PC-3 (cell line): ENCODE data around the gene SLC45A2. TPM values are rescaled to one million over a fixed set of nuclear protein-coding genes. Genes with fewer than 3 reads are reported as not detected.
"Not testable (repeated sequence)": the region's sequence is repeated elsewhere in the genome, so short reads cannot be mapped to it uniquely, and the experiment has no call there.

ENCODE experiments used
- ATAC-seq: fragments of 200-7000 bp; cut with Tn5 transposase; 2 replicates; pipeline ENCODE4 v1.9.1; 2020; ENCODE audit warnings: mild to moderate bottlenecking, moderate library complexity
- BruUV-seq: library from RNA; stranded (reverse); fragments of 400-500 nt; replicated peaks from 2 replicates; lab custom pipeline; 2021; lab: Mats Ljungman, UMichigan
- CTCF ChIA-PET: fragments of 300-600 bp; sonication (Branson Sonifier 250); formaldehyde crosslinking; loops from one replicate; lab custom pipeline; 2022; ENCODE audit warnings: antibody characterized with exemption; lab: Charles Lee
- POLR2A ChIA-PET: fragments of 300-600 bp; sonication (Branson Sonifier 250); formaldehyde crosslinking; loops from one replicate; lab custom pipeline; 2022; ENCODE audit warnings: antibody characterized with exemption; ENCODE audit not compliant: unreplicated experiment; lab: Charles Lee
- DNase-seq: peaks from one replicate; pipeline ENCODE4 v3.0.0-alpha.2; 2015
- H2AFZ ChIP-seq: fragments of 300-600 bp; sonication (generic); 2 replicates; pipeline ENCODE4 v1.6.0; 2016; ENCODE audit warnings: antibody characterized with exemption, low read length
- H3F3A ChIP-seq: fragments of 300-600 bp; sonication (generic); one replicate; pipeline ENCODE4 v1.6.0; 2017; ENCODE audit warnings: antibody characterized with exemption, low read length, control low read depth, mild to moderate bottlenecking; ENCODE audit not compliant: unreplicated experiment
- H3K27ac ChIP-seq: fragments of 300-600 bp; sonication (generic); 2 replicates; pipeline ENCODE4 v1.5.1; 2016; ENCODE audit warnings: mild to moderate bottlenecking, low read length
- H3K27me3 ChIP-seq: fragments of 300-600 bp; sonication (generic); 2 replicates; pipeline ENCODE4 v1.6.1; 2016; ENCODE audit warnings: low read length, mixed read lengths
- H3K36me3 ChIP-seq: fragments of 300-600 bp; sonication (generic); 2 replicates; pipeline ENCODE4 v1.6.1; 2016; ENCODE audit warnings: low read depth, mixed run types, low read length, mixed read lengths
- H3K4me1 ChIP-seq: fragments of 300-600 bp; sonication (generic); 2 replicates; pipeline ENCODE4 v1.5.1; 2016; ENCODE audit warnings: low read length; ENCODE audit not compliant: insufficient read depth
- H3K4me2 ChIP-seq: fragments of 300-600 bp; sonication (generic); 2 replicates; pipeline ENCODE4 v1.6.0; 2016; ENCODE audit warnings: low read length
- H3K4me3 ChIP-seq: fragments of 300-600 bp; sonication (generic); 2 replicates; pipeline ENCODE4 v1.5.1; 2016; ENCODE audit warnings: mild to moderate bottlenecking, low read length, mixed read lengths
- H3K79me2 ChIP-seq: fragments of 300-600 bp; sonication (generic); 2 replicates; pipeline ENCODE4 v1.6.1; 2017; ENCODE audit warnings: low read length, mixed read lengths
- H3K9ac ChIP-seq: fragments of 300-600 bp; sonication (generic); 2 replicates; pipeline ENCODE4 v1.6.0; 2016; ENCODE audit warnings: mild to moderate bottlenecking, low read length
- H3K9me2 ChIP-seq: fragments of 300-600 bp; sonication (generic); replicated peaks from 2 replicates; pipeline ENCODE4 v1.6.1; 2016; ENCODE audit warnings: mixed run types, low read length, mixed read lengths
- H3K9me3 ChIP-seq: fragments of 300-600 bp; sonication (generic); 2 replicates; pipeline ENCODE4 v1.6.1; 2016; ENCODE audit warnings: low read length, mixed read lengths
- H4K20me1 ChIP-seq: fragments of 300-600 bp; sonication (generic); 2 replicates; pipeline ENCODE4 v1.6.1; 2016; ENCODE audit warnings: low read length, mixed read lengths
- EZH2 ChIP-seq: fragments of 300-600 bp; sonication (generic); IDR thresholded peaks from one replicate; pipeline ENCODE4 v1.6.1; 2017; ENCODE audit warnings: antibody characterized with exemption, mild to moderate bottlenecking, low read length; ENCODE audit not compliant: unreplicated experiment
- EZH2phosphoT487 ChIP-seq: fragments of 300-600 bp; sonication (generic); IDR thresholded peaks from 2 replicates; pipeline ENCODE4 v1.6.1; 2018; ENCODE audit warnings: mild to moderate bottlenecking, antibody characterized with exemption, low read length, borderline replicate concordance
- intact Hi-C: fragments of 100-400 bp; cut with micrococcal nuclease; formaldehyde crosslinking; loops from 2 replicates; pipeline ENCODE4 v1.9.0; 2023
- total RNA-seq: library from RNA; depleted of rRNA; stranded (reverse); fragments of >200 nt; gene quantifications from 2 replicates; pipeline ENCODE4 v1.2.3, GENCODE V29; 2014
- TF ChIP-seq, protein P1 (sequence below): fragments of 300-600 bp; sonication (generic); conservative IDR thresholded peaks from 2 replicates; pipeline ENCODE4 v1.5.1; 2017; ENCODE audit warnings: antibody characterized with exemption, low read depth, mild to moderate bottlenecking, low read length

SLC45A2 gene
- total RNA-seq, 1 experiment from 2014 or later: not detected

DNA sequence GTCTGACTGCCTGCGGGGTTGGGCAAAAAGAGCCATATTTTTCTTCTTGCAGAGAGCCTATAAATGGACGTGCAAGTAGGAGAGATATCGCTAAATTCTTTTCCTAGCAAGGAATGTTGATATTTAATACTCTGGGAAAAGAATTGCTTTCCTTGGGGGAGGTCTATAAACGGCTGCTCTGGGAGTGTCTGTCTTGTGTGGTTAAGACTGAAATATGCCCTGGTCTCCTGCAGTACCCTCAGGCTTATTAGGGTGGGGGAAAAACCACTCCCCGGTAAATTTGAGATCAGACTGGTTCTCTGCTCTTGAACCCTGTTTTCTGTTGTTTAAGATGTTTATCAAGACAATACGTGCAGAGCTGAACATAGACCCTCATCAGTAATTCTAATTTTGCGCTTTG, 78.2 kb downstream of the SLC45A2 start:
- H3K27me3 ChIP-seq, H3K4me3 ChIP-seq, H3K4me1 ChIP-seq, intact Hi-C loops, H4K20me1 ChIP-seq, H3K9me2 ChIP-seq, H3F3A ChIP-seq, H3K79me2 ChIP-seq, ATAC-seq, DNase-seq, H3K9ac ChIP-seq, H3K36me3 ChIP-seq, H3K4me2 ChIP-seq, CTCF ChIA-PET, H3K27ac ChIP-seq, H2AFZ ChIP-seq, BruUV-seq, POLR2A ChIA-PET: not testable (repeated sequence)
- H3K9me3 ChIP-seq: peaks cover 20% of the 10 kb centered on the region

DNA sequence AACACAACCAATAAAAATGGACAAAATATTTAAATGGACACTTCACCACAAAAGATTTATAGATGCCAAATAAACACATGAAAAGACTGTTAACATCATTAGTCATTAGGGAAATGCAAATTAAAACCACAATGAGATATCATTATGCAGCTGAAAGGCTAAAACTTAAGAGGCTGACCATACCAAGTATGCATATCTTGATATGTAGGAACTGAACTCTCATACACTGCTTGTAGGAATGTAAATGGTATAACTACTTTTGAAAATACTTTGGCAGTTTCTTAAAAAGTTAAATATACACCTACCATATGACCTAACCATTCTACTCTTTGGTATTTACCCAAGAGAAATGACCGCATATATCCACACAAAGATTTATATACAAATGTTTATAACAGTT, 79.1 kb downstream of the SLC45A2 start:
- Histone ChIP-seq H3K27me3 (no peaks in the 10 kb centered on the region), H3K9ac (no peak overlapping the region), H3K4me1 (peaks cover 5% of the 10 kb centered on the region; the same call in 1 of the 2 replicates), H3K27ac (no peak overlapping the region), H3F3A (no peaks in the 10 kb centered on the region), H3K79me2 (no peaks in the 10 kb centered on the region), H4K20me1 (no peaks in the 10 kb centered on the region), H2AFZ (no peak overlapping the region), H3K36me3 (0 out of 2 replicates have a peak, but pooled peaks cover 3% of the 10 kb centered on the region), H3K4me2 (no peak overlapping the region), H3K4me3 (no peak overlapping the region), H3K9me2 (no peaks in the 10 kb centered on the region), H3K9me3 (peaks cover 20% of the 10 kb centered on the region)
- ChIA-PET POLR2A (no interaction called here), CTCF (no interaction called here)
- intact Hi-C loops: no loop called here
- BruUV-seq: no TSS peak
- ATAC-seq (no peak), DNase-seq (no peak)
- no peak for TF ChIP-seq EZH2phosphoT487

GRCh38 chr5:33903118-33903517, 81.4 kb downstream of the SLC45A2 start:
- Histone ChIP-seq H3K9ac (no peak overlapping the region), H3K9me3 (peaks cover 20% of the 10 kb centered on the region), H3K4me2 (no peak overlapping the region), H3K79me2 (no peaks in the 10 kb centered on the region), H3K9me2 (no peaks in the 10 kb centered on the region), H3F3A (no peaks in the 10 kb centered on the region), H3K4me3 (no peak overlapping the region), H3K27me3 (no peaks in the 10 kb centered on the region), H3K4me1 (peaks cover 5% of the 10 kb centered on the region; the same call in 1 of the 2 replicates), H2AFZ (no peak overlapping the region), H3K27ac (no peak overlapping the region), H3K36me3 (0 out of 2 replicates have a peak, but pooled peaks cover 3% of the 10 kb centered on the region), H4K20me1 (no peaks in the 10 kb centered on the region)
- ATAC-seq: peak; percentile 61; the same call in 1 of the 2 replicates
- TF ChIP-seq, protein P1, sequence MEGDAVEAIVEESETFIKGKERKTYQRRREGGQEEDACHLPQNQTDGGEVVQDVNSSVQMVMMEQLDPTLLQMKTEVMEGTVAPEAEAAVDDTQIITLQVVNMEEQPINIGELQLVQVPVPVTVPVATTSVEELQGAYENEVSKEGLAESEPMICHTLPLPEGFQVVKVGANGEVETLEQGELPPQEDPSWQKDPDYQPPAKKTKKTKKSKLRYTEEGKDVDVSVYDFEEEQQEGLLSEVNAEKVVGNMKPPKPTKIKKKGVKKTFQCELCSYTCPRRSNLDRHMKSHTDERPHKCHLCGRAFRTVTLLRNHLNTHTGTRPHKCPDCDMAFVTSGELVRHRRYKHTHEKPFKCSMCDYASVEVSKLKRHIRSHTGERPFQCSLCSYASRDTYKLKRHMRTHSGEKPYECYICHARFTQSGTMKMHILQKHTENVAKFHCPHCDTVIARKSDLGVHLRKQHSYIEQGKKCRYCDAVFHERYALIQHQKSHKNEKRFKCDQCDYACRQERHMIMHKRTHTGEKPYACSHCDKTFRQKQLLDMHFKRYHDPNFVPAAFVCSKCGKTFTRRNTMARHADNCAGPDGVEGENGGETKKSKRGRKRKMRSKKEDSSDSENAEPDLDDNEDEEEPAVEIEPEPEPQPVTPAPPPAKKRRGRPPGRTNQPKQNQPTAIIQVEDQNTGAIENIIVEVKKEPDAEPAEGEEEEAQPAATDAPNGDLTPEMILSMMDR: no peak
- TF ChIP-seq EZH2phosphoT487 (no peak), EZH2 (no peak)
- peak; percentile 54 for DNase-seq
- ChIA-PET POLR2A (no interaction called here), CTCF (no interaction called here)
- no TSS peak for BruUV-seq
- intact Hi-C loops: no loop called here

DNA sequence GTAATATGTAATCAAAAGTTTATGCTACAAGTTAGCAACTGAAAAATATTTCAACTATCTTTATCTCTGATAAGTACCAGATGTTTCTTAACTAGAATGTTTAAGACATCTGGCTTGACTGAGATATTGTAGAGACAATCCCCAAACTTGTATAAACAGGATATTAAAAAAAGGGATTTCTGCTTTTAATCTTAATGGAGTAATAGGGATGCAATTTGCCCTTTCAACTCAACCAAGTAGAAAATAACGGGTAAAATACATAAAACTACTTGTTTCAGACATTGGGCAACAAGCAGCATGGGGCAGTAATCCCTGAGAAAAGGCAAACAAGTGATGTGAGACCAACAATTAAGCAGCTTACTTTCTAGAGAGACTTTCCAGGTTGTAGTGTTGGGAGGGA, 83.3 kb downstream of the SLC45A2 start:
- H2AFZ ChIP-seq: no peak overlapping the region
- BruUV-seq: no TSS peak
- no peak overlapping the region for H3K4me3 ChIP-seq
- TF ChIP-seq, protein P1: no peak
- no peak for TF ChIP-seq EZH2
- no peak for TF ChIP-seq EZH2phosphoT487
- ATAC-seq (no peak), DNase-seq (no peak)
- POLR2A ChIA-PET: no interaction called here
- H4K20me1 ChIP-seq: no peaks in the 10 kb centered on the region
- peaks cover 5% of the 10 kb centered on the region; the same call in 1 of the 2 replicates for H3K4me1 ChIP-seq
- intact Hi-C loops: no loop called here
- no peak overlapping the region for H3K4me2 ChIP-seq
- H3K9ac ChIP-seq: no peak overlapping the region
- no peak overlapping the region for H3K27ac ChIP-seq
- H3K79me2 ChIP-seq: no peaks in the 10 kb centered on the region
- no peaks in the 10 kb centered on the region for H3K27me3 ChIP-seq
- H3K9me2 ChIP-seq: no peaks in the 10 kb centered on the region
- H3K9me3 ChIP-seq: peaks cover 8% of the 10 kb centered on the region
- CTCF ChIA-PET: no interaction called here
- no peaks in the 10 kb centered on the region for H3K36me3 ChIP-seq
- H3F3A ChIP-seq: no peaks in the 10 kb centered on the region
